Stimulated activated CD8-positive, alpha-beta memory T cell treated with anti-CD3 and anti-CD28 coated beads, Interleukin-7, amount 100 ng/mL, for 48 hours (primary cell): ENCODE data around the gene CDH24.

ENCODE experiments used
- DNase-seq, 2 donors: peaks; one replicate each; pipeline ENCODE4 v3.0.0-alpha.2; 2020; ENCODE audit warnings: low read depth in 1 of 2; ENCODE audit errors: extremely low read depth in 1 of 2

CDH24 gene

GRCh38 chr14:23090254-23090636, 32.9 kb upstream of the CDH24 start:
- no peak for DNase-seq

DNA sequence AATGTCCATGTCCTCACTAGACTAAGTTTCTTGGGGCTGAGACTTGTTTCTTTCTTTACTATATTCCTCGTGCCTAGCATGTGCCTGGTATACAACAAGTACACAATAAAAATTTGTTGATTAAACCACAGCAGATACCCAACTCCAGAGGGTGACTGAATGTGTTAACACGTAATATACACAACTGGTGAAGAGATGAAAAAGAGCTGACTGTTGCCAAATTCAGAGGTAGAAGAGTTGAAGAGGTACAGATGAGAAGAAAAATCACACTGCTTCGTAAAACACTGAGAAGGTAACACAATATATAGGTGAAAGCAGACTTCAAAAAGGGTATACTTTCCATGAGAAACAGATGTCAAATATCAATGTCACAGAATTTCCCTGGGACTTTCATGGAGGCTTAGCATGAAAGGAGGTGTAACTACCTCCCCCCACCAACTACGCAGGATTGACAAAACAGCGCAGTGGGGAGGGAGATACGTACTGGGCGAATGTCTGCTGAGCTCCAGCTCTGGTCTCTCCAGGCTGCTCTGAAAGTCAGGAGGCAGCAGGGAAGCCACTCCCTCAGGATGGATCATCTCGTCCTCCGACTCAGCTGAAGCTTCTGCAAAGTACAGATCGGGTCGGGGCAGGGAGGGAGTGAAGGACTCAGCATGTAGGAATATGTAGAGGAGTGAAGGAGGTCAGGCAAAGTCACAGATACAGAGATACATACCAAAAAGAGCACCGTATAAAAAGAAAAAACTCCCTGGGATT, 32.4 kb upstream of the CDH24 start:
- no peak for DNase-seq

- DNase-seq, result no peak
Measured at GRCh38 chr14:23086565-23086964, 29.2 kb upstream of the CDH24 start.

- no peak for DNase-seq
Measured at GRCh38 chr14:23085458-23085857, 28.1 kb upstream of the CDH24 start.

DNA sequence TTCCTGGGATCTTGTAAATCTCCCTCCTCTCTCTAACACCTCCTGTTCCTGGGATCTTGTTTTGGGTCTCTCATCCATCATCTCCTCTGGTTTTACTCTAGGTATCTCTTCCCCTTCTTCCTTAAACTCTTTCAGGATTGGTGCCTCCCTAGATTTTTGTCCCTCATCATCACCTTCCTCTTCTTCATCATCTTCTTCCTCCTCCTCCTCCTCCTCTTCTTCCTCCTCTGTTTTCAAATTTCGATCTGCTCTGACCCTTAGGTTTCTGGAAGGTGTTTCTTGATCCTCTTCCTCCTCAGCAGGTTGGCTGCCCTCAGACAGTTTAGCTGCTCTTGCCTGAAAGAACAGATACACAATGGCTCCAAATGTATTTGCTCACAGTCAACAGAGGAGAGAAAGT, 23.2 kb upstream of the CDH24 start:
- DNase-seq, result no peak

GRCh38 chr14:23079716-23080115, 22.4 kb upstream of the CDH24 start:
- no peak for DNase-seq

- DNase-seq, result no peak
Measured at GRCh38 chr14:23078692-23079116, 21.4 kb upstream of the CDH24 start.

GRCh38 chr14:23077962-23078361, 20.6 kb upstream of the CDH24 start:
- DNase-seq, result no peak

GRCh38 chr14:23076785-23077408, 19.6 kb upstream of the CDH24 start:
- DNase-seq, result no peak

DNA sequence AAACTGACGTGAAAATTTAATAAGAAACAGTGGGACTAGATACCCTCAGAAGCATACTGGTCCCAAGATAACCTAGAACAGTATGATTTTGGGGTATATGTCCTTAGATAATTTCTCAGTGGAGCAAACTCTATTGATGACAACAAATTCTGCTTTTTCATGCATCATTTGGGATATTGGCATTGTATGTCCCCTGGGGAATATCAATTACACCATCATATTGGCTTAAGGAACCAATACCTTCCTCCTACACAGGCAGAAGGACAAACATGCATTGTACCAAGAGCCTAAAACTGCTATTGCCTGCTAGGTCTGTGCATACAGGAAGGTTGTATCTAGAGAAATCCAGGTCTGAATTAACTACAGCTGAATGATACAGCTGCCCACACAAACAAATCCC, 17.6 kb upstream of the CDH24 start:
- no peak for DNase-seq

- no peak for DNase-seq
Measured at GRCh38 chr14:23071921-23072539, 14.7 kb upstream of the CDH24 start.

DNA sequence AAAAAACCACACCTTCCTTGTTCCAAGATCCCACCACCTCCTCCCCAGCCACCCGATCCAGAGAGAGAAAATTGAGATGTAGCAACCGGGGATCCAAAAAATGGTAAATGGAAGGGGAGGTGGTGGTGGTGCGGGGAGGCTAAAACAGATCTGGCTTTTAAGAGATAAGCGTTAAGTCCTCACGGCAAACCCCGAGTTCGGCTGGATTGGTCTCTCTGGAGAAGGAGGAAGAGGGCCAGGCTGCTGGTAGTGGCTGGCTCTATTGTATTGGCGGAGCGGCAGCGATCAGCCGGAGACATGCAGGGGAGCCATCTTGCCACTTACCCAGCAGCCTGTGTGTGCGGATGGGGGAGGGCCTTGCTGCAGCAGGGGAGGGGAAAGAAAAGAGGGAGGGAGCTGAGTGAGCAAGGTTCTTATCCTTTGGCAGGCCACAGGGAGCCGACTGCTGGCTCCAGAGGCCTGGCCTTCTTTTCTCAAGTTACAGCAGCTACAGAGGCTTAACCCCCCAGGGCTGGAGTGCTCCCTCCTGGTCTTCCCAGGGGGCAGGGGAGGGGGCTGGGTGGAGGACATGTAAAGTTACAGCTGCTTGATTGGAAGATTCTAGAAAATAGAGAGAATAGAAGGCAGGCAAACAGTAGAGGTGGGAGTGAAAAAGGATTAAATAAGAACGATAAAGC, 14.1 kb upstream of the CDH24 start:
- DNase-seq, result peak in 1 of 2 donors; percentile 70

DNA sequence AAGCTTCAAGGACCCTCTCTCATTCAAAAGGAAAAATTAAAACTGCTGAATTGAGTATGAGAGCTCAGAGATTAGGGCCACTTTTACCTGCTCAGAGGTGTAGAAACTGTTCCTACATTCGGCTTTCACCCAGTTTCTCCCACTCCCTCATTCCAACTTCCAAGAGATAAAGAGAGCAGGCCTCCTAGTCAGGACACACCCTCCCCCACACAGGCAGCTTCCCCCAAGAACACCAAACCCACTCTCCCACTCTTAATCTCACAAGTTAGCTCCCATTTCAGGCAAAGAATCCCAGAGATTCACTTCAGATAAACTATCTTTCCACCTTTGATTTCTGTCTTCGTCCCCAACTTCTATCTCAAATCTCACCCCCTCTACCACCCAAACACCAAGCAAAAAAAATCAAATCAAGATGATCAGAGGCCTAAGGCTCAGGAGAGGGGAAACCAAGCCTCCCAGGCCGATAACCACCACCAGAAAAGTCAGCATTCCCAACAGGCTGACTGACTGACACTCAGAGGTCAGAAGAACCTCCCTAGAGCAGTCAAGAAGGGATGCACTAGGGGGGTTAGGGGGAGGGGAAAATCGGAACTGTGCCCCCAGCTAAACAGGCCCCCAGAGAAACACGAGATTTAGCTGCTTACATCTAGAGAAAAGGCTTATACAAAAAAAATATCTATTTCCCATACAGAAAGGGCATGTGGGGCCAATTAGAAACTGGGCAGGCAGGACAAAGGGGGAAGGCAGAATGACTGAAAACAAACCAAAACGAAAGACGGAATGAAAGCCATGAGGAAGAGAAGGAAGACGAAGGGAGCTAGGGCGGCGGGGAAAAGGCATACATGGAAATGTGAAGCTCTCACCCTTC, 13.2 kb upstream of the CDH24 start:
- DNase-seq, result no peak

- no peak for DNase-seq
Measured at GRCh38 chr14:23069413-23069806, 12.1 kb upstream of the CDH24 start.

DNA sequence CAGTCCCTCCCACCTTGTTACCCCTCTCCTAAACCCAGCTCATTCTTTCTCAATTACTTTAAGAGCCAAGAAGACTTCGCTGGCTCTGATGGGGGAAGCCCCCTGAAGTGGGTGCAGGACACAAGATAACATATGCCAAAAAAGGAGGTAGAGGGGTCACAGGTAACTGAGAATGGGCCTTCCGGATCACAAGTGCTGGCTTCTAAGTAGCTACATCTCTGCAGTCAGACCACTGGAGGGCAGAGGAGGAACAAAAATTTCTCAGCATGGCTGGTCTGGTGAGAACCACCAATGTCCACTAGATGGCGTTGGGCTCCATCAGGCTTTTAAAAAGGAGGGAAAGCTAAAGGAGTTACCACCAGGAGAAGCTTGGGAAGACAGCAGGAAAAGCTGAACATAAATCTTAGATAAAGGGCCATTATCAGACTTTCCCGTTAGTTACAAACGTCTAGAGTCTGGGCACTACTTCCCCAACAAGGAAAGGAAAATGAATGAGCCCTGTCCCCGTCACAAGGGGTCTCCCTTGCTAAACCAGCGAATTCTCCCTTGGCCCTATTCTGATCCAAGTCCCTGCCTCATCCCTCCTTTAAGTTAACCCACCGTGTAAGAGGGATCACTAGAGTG, 11.6 kb upstream of the CDH24 start:
- peak in 1 of 2 donors; percentile 50 for DNase-seq

DNA sequence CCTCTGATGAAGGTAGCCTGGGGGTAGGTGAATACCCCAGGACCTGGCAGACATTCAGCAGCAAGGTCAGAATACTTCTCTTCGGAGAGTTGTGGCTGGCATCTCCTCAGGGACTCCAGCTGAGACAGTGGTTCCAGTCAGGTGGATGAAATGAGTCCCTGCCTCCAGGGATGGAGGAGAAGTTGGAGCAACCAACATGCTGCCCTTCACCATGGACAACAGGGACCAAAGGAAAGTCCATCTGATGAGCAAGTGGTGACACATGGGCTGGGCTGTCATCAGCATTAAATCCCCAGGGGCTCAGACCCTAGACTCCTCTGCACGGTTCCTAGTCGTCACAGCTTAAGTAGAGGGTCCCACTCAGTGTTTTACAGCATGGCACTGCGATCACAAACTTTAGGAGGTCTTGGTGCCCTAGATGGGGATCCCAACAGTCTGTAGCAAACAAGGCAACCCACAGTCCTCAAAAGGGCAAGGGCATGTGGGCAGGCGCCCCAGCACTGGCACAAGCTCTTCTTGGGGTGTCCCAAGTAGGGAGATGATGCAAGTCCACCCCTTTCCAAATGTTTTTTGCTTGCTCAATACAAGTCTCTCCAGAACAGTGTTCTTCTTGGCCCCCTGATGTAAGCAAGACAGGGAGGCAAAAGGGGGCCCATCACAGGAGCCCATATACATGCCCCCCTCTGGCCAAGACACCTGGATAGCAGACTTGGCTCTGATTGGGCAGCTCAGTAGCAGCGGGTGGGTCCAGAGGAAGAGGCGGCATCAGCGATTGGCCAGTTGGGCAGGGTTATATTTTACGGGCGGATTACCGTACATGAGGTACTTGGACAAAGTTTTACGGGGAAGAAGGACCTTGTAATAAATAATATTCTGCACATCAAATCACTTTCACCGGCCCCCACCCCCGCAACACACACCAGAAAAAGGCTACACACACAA, 10.8 kb upstream of the CDH24 start:
- DNase-seq, result no peak

- DNase-seq, result no peak
Measured at GRCh38 chr14:23066855-23067744, 9.8 kb upstream of the CDH24 start.

DNA sequence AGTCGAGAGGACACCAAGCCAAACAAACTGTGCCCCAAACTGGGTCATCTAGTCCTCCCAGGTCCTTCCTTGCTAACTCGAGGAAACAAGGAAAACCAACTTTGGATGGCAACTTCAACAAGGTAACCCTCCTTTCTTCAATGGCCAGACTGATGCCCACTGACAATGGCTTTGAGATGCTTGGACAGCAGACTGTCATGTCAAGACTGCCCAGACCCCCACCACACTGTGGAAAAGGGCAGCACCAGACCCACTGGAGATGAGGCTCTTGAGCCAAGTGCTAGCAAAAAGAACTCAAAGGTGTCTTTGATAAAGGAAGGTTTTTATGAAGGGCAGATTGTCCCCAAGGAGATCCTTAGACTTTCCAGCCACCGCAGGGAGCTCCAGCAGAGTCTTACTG, 9.0 kb upstream of the CDH24 start:
- DNase-seq, result no peak
